Suprapubic skin (tissue), 4 donors: Measurements from ENCODE around the gene KCTD4. TPM values are rescaled to one million over a fixed set of nuclear protein-coding genes. Genes with fewer than 3 reads are reported as not detected.

Experiments
- DNase-seq, 2 donors: peaks; one replicate each; pipeline ENCODE4 v3.0.0-alpha.2; 2019; ENCODE audit warnings: low spot score in 2 of 2
- H3K27ac ChIP-seq: fragments of 200-600 bp; sonication (generic); one replicate; pipeline ENCODE4 v1.5.1; 2019
- H3K27me3 ChIP-seq: fragments of 200-600 bp; sonication (generic); one replicate; pipeline ENCODE4 v1.5.1; 2019
- H3K36me3 ChIP-seq: fragments of 200-600 bp; sonication (generic); one replicate; pipeline ENCODE4 v1.5.1; 2019
- H3K4me1 ChIP-seq: fragments of 200-600 bp; sonication (generic); one replicate; pipeline ENCODE4 v1.5.1; 2019
- H3K4me3 ChIP-seq: fragments of 200-600 bp; sonication (generic); one replicate; pipeline ENCODE4 v1.5.1; 2019; ENCODE audit warnings: mild to moderate bottlenecking
- H3K9me3 ChIP-seq: fragments of 200-600 bp; sonication (generic); one replicate; pipeline ENCODE4 v1.5.1; 2019
- EP300 ChIP-seq: sonication (generic); formaldehyde crosslinking; IDR thresholded peaks from one replicate; pipeline ENCODE4 v1.6.1; 2017; ENCODE audit warnings: antibody characterized with exemption
- POLR2A ChIP-seq, 2 donors: fragments of 450-650 bp; IDR thresholded peaks; one replicate each; pipeline ENCODE4 v1.6.1; 2017; ENCODE audit warnings: antibody characterized with exemption in 2 of 2, mild to moderate bottlenecking in 2 of 2, moderate library complexity in 2 of 2
- POLR2AphosphoS5 ChIP-seq, 3 donors: sonication (generic); formaldehyde crosslinking; IDR thresholded peaks; one replicate each; pipeline ENCODE4 v1.6.1; 2017; ENCODE audit warnings: antibody characterized with exemption in 3 of 3
- WGBS: methylation state at CpG from one replicate; pipeline ENCODE4 v1.1.5; 2018; 5-methylcytosine and 5-hydroxymethylcytosine counted together
- total RNA-seq, 4 donors: library from RNA; depleted of rRNA; stranded (reverse); fragments of >200 nt; gene quantifications; one replicate each; pipeline ENCODE4 v1.1.0, GENCODE V29; 2016
- TF ChIP-seq, protein P1 (sequence below), 2 donors: fragments of 200-600 bp in 1 of 2; fragments of 450-650 bp in 1 of 2; sonication (generic) in 1 of 2; IDR thresholded peaks; one replicate each; pipeline ENCODE4 v1.5.1; 2016 to 2019; ENCODE audit warnings: antibody characterized with exemption in 2 of 2, mild to moderate bottlenecking in 1 of 2, moderate library complexity in 1 of 2

KCTD4 gene
- total RNA-seq, 4 donors from 2014 or later: 0.89 to 3.5 (median 2.2) TPM

GRCh38 chr13:45178349-45179162 lies 22.3 kb downstream of the KCTD4 start:
- WGBS: 81% methylated on average over 3 of the region's 3 CpGs
- Histone ChIP-seq H3K27ac (no peak overlapping the region), H3K4me1 (no peaks in the 10 kb centered on the region), H3K9me3 (no peaks in the 10 kb centered on the region), H3K4me3 (no peak overlapping the region), H3K36me3 (no peaks in the 10 kb centered on the region), H3K27me3 (no peaks in the 10 kb centered on the region)
- no peak for DNase-seq
- TF ChIP-seq EP300: no peak
- no peak for TF ChIP-seq POLR2A (IDR thresholded peaks at IDR 0.05)
- TF ChIP-seq, protein P1, sequence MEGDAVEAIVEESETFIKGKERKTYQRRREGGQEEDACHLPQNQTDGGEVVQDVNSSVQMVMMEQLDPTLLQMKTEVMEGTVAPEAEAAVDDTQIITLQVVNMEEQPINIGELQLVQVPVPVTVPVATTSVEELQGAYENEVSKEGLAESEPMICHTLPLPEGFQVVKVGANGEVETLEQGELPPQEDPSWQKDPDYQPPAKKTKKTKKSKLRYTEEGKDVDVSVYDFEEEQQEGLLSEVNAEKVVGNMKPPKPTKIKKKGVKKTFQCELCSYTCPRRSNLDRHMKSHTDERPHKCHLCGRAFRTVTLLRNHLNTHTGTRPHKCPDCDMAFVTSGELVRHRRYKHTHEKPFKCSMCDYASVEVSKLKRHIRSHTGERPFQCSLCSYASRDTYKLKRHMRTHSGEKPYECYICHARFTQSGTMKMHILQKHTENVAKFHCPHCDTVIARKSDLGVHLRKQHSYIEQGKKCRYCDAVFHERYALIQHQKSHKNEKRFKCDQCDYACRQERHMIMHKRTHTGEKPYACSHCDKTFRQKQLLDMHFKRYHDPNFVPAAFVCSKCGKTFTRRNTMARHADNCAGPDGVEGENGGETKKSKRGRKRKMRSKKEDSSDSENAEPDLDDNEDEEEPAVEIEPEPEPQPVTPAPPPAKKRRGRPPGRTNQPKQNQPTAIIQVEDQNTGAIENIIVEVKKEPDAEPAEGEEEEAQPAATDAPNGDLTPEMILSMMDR (IDR thresholded peaks at IDR 0.05): no peak
- TF ChIP-seq POLR2AphosphoS5 (IDR thresholded peaks at IDR 0.05): no peak

- no peak for TF ChIP-seq EP300
- TF ChIP-seq, protein P1 (IDR thresholded peaks at IDR 0.05): no peak
- TF ChIP-seq POLR2A (IDR thresholded peaks at IDR 0.05): no peak
These were observed 26.4 kb downstream of the KCTD4 start for GRCh38 chr13:45174478-45174877.

GRCh38 chr13:45168555-45168930 lies 32.3 kb downstream of the KCTD4 start:
- Histone ChIP-seq H3K4me1 (peaks cover 10% of the 10 kb centered on the region), H3K27me3 (no peaks in the 10 kb centered on the region), H3K9me3 (no peaks in the 10 kb centered on the region), H3K4me3 (no peak overlapping the region), H3K36me3 (no peaks in the 10 kb centered on the region), H3K27ac (peak overlapping the region; percentile 40)
- whole genome bisulfite sequencing: 42% methylated on average over 2 of the region's 2 CpGs
- DNase-seq: no peak
- TF ChIP-seq, protein P1 (IDR thresholded peaks at IDR 0.05): no peak
- TF ChIP-seq POLR2A (IDR thresholded peaks at IDR 0.05) (no peak), POLR2AphosphoS5 (IDR thresholded peaks at IDR 0.05) (no peak), EP300 (no peak)

More at GRCh38 chr13:45174478-45174877, 26.4 kb downstream of the KCTD4 start:
- Histone ChIP-seq H3K27me3 (no peaks in the 10 kb centered on the region), H3K4me3 (no peak overlapping the region), H3K36me3 (no peaks in the 10 kb centered on the region), H3K9me3 (no peaks in the 10 kb centered on the region), H3K27ac (no peak overlapping the region), H3K4me1 (no peaks in the 10 kb centered on the region)
- no peak for DNase-seq

GRCh38 chr13:45167611-45168554 lies 33.0 kb downstream of the KCTD4 start:
- Histone ChIP-seq H3K27me3 (no peaks in the 10 kb centered on the region), H3K4me3 (no peak overlapping the region), H3K9me3 (no peaks in the 10 kb centered on the region), H3K27ac (peak overlapping the region; percentile 40), H3K36me3 (no peaks in the 10 kb centered on the region), H3K4me1 (peaks cover 14% of the 10 kb centered on the region)
- no peak for DNase-seq
- 79% methylated on average over 12 of the region's 12 CpGs for WGBS
- TF ChIP-seq POLR2AphosphoS5 (IDR thresholded peaks at IDR 0.05): peak in 1 of 3 donors; percentile 49
- TF ChIP-seq, protein P1 (IDR thresholded peaks at IDR 0.05): no peak

DNA sequence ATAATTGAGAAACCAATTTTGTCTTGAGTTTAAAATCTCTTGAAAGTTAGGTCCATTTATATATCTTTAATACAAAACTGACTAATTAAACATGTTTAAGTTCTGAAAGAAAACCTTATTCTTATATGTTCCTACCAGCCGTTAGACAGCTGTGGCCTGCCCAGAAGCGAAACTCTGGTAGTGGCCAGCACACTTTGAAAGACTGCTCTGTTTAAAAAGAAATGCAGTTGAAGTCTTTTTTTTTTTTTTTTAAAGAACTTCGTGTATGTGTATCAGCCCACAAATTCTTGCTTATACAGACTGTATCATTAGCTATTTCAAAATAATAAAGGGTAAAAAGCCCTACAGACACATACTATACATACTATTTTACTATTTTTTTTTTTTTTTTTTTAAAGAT lies 34.0 kb downstream of the KCTD4 start:
- Histone ChIP-seq H3K27ac (no peak overlapping the region), H3K4me1 (peaks cover 15% of the 10 kb centered on the region), H3K27me3 (no peaks in the 10 kb centered on the region), H3K36me3 (no peaks in the 10 kb centered on the region), H3K4me3 (no peak overlapping the region), H3K9me3 (no peaks in the 10 kb centered on the region)
- TF ChIP-seq, protein P1 (IDR thresholded peaks at IDR 0.05): no peak
- TF ChIP-seq EP300: no peak
- no peak for TF ChIP-seq POLR2AphosphoS5 (IDR thresholded peaks at IDR 0.05)
- no peak for TF ChIP-seq POLR2A (IDR thresholded peaks at IDR 0.05)
- WGBS: 83% methylated on average over 3 of the region's 3 CpGs
- no peak for DNase-seq
